Loucy (cell line): ENCODE data around the gene SFRP5.

Experiments used
- CTCF ChIP-seq: fragments of 200-600 bp; sonication (generic); conservative IDR thresholded peaks from 2 replicates; pipeline ENCODE4 v1.5.1; 2014; ENCODE audit warnings: mild to moderate bottlenecking, antibody characterized with exemption, low read length
- EZH2phosphoT487 ChIP-seq: fragments of 200-600 bp; IDR thresholded peaks from 2 replicates; pipeline ENCODE4 v1.6.1; 2018; ENCODE audit warnings: antibody characterized with exemption, mild to moderate bottlenecking, moderate library complexity, borderline replicate concordance

GRCh38 chr10:97766106-97766810 is 5.5 kb downstream of the SFRP5 start:
- TF ChIP-seq CTCF (no peak), EZH2phosphoT487 (no peak)
